GM21576 (cell line): ENCODE measurements around the gene EEFSEC.

Source experiments
- ATAC-seq: cut with Tn5 transposase; IDR thresholded peaks from one replicate; pipeline ENCODE4 v1.9.1; 2021; ENCODE audit warnings: mild to moderate bottlenecking, moderate library complexity; ENCODE audit not compliant: unreplicated experiment

The EEFSEC gene

DNA sequence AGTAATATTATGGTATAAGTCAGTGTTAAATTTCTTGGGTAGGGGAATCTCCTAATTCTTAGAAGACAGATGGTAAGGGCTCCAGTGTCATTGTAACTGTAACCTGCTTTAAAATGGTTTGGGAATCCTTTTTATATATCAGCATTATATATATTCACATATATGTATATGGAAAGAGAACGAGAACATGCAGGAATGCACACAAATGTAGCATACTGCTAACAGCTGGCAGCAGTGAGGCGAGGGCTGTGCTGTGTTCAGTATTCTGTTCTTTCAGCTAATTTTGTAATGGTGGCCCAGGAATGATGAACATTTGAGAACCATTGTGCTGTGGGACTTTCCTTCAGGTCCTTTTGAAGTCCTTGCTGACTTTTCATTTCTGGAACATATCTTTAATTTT lies 60.8 kb downstream of the EEFSEC start:
- no peak for ATAC-seq

- ATAC-seq: no peak
These were observed 62.0 kb downstream of the EEFSEC start for GRCh38 chr3:128215290-128215689.

- ATAC-seq: no peak
These were observed 62.7 kb downstream of the EEFSEC start for GRCh38 chr3:128215800-128216495.

DNA sequence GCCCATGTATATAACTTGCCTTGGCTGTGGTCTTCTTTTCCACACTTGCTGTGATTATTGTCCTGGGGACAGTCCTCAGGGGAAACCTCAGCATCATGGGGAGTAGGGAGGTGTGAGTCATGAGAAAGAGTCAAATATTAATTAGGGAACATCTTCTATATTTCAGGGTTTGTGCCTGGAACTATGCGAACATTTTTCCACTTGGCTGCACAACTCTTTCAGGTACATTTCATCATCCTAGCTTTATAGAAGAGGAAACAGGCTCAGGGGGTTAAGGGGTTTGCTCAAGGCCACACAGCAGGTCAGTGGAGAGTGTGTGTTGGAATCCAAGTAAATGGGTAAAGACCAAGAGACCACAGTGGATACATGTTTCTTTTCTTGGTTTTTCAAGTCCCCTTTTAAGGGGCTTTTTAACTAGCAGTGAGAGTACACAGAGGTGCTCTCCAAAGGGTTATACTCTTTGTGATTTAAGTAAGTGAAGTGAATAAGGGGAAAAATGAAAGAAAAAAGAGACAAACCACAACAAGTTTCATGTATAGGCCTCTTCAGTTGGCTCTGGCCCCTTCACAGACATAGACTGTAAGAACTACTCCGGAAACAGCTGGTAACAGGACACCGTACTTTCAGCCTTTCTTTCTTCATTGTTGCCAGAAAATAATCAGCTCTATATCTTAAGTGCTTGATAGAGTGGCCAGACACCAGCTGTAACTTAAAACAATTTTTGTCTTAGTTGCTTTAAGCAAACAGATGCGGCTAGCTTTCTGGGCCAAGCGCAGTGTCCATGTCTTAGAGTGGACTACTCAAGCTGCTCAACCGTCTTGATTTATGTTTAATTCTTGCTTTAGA lies 64.6 kb downstream of the EEFSEC start:
- ATAC-seq: no peak

DNA sequence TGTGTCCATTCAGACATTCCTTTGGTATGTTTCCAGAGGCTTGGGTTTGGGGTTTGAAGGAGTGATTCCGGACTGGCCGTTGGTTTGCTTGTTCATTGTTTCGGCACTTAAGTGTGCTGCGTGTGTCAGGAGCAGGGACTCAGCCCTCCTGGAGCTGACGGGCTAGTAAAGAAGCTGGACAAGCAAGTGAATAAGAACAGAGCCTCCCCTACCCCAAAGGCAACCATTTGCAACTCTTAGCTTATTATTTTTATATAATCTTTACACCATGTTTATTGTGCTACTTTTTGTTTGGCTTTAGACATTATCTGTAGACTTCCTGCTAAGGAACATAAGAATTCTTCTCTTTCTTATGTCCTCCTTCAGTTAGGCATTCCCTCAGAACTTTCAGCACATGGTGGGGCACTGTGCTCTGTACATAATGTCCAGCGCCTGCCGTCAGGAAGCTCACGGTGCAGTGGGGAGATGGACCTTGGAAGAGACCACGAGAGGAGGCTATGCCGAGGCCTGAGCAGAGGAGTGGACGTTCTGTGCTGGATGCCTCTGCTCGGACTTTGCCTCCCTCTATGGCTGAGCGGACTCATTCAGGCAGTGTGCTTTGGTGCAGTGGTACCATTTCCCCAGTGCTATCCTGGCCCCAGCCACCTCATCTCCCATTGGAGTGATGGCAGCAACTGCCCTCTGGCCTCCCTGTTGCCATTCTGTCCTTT lies 65.4 kb downstream of the EEFSEC start:
- no peak for ATAC-seq

DNA sequence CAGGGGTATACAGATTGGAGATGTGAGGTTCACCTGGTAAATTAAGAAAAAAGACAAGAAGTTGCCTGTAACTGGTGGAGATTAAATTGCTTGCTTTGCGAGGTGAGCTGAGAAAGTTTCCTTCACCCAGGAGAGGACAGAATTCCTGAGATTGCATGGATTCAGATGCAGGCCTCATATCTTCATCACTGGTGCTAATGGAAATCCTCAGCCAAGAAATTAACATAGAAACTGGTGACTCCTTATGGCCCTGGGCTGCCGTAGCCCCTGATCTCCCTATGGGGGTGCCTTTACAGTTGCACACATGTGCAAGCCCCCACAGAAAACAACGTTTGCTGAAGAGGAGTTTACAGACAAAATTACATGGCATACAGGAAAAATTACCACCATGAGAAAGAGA lies 68.0 kb downstream of the EEFSEC start:
- no peak for ATAC-seq

DNA sequence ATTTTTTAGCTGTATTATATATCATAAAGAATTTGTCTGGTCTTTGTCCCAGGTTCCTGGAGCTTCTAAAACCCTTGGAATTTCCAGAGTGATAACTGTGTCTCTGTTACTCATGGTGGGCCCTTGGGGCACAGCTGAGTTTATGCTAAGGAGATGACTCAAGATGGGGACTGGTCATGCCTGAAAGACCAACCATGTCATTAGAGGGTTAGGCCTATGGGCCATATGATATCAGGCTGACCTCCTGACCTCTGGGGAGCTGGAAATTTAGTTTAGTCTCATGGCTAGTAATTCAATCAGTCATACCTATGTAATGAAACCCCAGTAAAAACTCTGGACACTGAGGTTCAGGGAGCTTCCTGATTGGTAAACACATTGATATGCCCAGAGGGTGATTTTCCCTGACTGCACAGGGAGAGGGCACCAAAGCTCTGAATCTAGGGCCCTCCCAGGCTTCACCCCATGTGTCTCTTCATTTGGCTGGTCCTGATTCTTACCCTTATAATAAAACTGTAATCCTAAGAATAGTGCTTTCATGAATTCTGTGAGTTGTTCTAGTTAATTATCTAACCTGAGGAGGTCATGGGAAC lies 69.6 kb downstream of the EEFSEC start:
- ATAC-seq: no peak

DNA sequence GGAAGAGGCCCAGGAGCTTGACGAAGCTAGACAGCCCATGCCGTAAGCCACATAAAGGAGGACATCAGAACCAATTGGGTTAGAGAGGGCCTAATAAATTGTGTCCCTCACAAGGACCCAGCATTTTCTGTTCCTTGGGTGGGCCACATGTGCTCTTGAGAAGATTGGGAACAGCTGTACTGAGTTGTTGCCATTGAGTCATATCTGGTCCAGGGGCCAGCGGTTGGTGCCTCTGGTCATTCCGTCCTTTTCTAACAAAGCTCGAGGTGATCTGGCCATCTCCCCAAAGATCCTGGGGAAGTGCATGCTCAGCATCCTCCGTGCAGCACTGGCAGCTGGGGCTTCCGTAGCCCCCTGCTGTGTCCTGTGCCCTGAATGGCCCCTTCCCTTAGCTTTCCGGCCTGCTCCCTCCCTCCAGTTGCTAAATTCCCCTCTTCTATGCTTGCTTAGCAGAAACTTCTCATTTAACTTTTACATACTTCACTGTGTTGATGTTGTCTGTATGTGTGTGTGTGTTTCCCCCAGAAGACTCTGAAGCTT lies 73.0 kb downstream of the EEFSEC start:
- no peak for ATAC-seq

DNA sequence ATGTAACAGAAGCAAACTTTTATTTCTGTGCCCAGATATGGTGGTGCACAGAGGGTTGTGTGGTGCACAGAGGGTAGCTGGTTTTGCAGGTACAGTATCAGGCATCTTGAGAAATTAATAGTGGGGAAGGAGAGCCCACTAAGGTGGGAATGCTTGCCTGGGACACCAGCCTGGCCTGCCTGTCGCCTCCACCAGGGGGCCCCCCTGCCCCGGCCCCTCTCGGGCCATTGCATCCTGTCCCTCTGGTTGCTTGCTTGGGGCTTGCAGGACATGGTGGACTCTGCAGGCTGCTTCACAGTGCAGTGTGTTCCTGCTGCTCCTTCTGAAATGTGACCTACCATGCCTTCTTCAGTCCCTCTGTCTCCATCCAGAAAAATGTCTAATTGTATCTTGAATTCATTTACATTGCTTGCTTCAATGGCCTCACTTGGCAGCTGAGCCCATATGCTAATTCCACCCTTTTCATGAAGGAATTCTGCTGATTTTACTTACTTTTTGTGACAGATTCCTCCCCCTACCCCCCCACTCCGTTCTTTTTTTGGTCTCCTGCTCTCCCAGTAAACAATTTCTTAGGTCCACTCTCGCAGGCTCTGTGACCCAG lies 73.6 kb downstream of the EEFSEC start:
- ATAC-seq: no peak

DNA sequence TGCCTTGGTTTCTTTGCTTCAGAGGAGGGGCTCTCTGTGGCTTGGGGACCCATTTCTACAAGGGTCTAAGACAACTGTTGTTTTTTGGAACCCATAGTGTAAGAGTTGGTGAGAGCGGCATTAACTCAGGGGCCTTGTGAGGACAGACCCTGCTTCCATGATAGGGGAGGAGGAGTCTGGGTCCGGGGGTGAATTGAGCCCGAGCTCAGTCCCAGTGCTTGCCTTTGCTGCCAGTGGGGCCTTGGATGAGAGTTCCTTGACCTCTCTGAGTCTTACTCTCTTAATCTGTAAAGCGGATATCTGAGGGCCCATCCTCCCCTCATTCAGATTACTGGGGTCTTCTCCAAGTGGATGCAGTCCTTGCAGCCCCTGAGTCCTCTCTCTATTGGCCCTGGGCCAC lies 74.2 kb downstream of the EEFSEC start:
- ATAC-seq: no peak

DNA sequence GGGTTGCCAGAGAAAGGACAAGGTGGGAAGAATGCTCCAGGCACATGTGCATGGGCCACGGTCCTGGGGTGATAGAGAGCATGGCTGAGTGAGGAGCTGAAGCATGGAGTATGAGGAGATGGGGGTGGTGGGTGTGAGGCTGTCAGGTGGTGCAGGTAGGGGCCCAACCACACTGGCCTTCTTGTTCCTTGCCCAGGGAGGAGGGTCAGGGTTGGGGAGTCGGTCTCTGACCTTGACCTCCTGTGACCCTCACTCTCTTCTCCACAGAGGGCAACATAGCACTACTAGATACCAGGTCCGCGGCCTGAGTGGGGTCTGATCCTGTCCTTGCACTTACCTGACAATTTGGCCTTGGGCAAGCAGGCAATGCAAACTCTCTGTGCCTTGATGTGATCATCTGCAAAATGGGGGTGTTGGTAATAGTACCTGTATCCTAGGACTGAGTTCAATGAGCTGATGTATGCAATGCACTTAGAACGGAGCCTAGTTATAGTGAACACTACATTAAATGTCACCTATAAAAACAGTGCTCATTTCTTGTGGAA lies 75.2 kb downstream of the EEFSEC start:
- ATAC-seq: no peak

GRCh38 chr3:128229106-128229857 lies 76.0 kb downstream of the EEFSEC start:
- no peak for ATAC-seq

- ATAC-seq: no peak
These were observed 78.3 kb downstream of the EEFSEC start for GRCh38 chr3:128231606-128232005.

DNA sequence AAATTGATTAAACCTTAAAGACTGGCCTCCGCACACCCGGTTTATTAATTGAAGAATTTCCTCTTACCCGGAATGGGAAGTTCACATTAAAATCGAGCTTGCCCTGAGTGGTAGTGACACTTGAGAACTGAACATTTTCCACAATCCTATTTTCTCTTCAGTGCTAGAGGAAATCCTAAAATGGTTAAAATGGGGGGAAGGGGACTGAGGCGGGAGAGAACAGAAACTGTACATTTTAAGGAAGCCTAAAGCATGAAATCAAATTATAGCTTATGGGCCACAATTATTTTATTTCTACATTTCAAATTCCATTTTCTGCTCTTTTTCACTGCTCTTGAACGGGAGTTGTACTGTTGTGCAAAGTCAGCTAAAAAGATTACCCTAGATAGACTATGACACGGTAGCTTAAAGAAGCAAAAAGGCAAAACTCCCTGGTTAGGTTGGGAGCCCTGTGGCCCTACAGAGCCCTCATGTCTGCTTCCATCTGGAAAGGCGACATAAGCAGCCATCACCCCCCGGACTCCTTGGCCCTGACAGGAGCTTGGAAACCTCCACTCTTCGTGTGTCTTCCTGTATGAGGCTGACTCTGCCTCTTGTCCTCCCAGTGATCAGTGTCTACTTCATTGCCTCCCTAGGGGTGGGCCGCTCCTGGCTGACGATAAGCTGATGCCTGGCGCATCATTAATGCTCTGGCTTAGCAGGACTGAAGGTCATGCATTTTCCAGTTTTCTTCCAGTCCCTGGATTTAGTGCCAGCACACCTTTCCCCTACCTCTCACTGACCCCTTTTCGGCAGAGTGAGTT lies 79.3 kb downstream of the EEFSEC start:
- ATAC-seq: no peak

DNA sequence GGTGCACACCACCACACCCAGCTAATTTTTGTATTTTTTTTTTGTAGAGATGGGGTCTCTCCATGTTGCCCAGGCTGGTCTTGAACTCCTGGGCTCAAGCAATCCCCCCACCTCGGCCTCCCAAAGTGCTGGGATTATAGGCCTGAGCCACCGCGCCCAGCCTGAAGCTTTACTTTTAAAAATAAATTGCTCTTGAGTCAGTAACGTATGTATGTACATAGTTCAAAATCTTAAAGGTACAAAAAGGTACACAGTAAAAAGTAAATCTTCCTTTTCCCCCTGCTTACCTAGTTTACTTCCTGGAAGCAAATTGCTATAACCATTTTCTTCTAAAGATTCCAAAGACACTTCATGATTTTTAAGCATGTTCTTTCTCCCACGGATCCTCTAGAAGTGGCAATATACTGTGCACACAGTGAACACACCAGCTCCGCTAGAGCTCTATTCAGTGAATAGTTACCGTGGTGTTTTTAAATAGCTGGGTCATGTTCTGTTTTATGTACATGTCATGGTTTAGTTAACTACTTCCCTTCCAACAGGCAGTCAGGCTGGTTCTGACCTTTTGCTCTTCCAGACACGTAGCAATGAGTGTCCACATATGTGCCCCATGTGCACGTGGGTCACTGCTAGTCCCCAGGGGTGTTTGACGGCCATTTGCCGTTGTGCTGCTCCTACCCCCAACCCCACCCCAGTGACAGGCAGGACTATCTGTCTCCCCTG lies 82.1 kb downstream of the EEFSEC start:
- no peak for ATAC-seq

DNA sequence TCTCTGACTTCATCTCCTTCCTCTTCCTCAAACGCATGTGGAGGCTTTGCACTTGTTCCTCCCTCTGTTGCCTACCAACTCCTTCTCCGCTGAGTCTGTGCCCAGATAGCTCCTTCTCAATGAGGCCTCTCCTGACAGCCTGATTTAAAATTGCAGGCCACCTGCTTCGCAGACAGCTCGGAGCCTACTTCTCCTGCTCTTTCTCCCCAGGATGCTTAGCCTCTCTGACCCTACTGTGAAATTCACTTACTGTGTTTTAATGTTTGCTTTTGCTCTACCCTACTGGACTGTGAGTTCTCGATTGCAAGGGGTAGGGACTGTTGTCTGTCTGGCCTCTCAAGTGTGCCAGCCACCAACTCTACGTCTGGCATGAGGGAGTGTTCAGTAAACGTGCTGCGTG lies 83.4 kb downstream of the EEFSEC start:
- ATAC-seq: no peak

DNA sequence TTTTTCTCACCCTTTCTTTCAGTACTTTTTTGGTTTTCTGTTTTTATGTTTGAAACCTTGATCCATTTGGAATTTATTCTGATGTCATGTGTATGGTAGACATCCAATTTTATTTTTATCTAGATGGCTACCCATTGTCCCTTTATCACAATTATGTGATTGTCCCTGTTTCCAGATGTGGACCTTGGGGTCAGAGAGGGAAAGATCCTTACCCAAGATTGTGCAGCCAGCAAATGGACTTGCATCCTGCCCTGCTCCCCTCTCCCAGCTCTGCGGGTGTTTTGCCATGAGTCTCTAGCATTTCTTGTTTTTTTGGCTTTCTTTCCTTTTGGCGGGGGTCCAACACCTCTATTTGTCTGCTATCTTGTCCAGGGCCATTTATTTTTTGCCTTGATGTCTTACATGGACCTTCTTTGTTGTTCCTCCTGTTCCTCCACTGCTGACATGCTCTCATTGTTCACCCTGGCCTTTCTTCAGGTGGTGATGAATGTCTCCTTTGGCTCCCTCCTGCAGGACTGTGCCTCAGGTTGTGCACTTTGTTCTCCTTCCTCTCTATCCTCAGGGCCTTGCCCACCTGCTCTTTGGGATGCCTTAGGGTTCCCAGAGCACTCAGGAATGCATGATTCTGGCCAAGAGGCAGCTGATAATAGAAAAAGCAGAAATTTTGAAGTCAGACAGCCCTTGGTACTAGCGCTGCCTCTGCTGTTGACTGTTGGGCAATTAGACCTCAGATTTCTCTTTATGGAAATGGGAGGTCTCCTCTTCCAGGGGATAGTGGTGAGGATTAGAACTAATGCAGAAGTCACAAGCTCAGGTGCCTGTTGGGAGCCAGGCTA lies 84.3 kb downstream of the EEFSEC start:
- no peak for ATAC-seq

DNA sequence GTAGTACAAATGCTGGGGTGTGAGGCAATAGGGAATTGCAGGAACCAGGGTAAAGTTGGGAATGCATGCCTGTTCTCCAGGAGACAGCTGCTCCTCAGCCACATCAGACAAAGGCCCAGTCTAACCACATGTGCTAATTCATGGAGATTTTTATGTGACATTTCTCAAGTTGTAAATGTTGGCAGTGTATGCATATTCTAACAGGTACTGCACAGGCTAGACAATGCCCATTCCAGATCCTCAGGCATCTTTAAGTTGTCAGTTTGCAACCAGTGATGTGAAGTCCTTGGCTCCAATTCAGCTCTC lies 84.9 kb downstream of the EEFSEC start:
- no peak for ATAC-seq
